NCI-H2171 (cell line): Measurements from ENCODE around the gene ERICH6B.
A peak's percentile ranks its signal among the peaks of the same experiment; 100 is the strongest.
"Not testable (repeated sequence)": the region's sequence is repeated elsewhere in the genome, so short reads cannot be mapped to it uniquely, and the experiment has no call there.

ENCODE experiments used
- DNase-seq: peaks from one replicate; lab custom pipeline; 2025; lab: John Stamatoyannopoulos, UW

The ERICH6B gene

DNA sequence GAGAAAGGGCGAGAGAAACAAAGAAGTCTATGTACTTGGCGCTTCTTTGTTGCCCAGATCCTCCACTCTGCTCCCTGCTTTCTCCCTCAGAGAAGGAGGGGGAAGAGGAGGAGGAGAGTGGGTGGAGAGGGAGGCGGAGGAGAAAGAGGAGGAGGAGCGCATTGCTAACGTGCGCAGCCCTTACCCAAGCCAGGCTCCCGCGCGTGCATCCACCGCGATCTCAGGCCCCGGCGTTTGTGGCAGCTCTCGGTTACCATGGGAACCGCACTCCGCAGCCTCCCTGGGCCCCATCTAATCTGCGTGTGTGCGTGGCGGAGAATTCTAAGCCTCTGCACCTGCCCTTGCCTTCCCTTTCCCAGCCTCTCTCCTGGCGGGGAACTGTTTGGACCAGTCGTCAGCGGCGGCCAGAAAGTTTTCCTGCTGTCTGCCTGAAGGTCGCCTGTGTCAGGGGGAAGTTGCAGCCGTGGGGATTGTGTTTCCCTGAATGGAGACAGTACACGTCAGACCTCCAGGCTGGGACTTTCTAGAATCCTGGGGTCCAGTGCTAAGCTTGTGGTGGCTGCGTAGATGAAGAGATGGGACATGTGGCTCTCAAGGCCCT, at the start of gene ERICH6B:
Gene ERICH6B, minus strand, starts transcription at position 239 of the 601 bp plus-strand sequence. CDS start 18,734 bp downstream, outside the sequence.
- DNase-seq: peak; percentile 10

DNA sequence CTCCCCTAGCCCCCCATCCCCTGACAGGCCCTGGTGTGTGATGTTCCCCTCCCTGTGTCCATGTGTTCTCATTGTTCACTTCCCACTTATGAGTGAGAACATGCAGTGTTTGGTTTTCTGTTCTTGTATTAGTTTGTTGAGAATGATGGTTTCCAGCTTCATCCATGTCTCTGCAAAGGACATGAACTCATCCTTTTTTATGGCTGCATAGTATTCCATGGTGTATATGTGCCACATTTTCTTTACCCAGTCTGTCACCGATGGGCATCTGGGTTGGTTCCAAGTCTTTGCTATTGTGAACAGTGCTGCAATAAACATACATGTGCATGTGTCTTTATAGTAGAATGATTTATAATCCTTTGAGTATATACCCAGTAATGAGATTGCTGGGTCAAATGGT, 47.4 kb upstream of the ERICH6B start:
- not testable (repeated sequence) for DNase-seq

DNA sequence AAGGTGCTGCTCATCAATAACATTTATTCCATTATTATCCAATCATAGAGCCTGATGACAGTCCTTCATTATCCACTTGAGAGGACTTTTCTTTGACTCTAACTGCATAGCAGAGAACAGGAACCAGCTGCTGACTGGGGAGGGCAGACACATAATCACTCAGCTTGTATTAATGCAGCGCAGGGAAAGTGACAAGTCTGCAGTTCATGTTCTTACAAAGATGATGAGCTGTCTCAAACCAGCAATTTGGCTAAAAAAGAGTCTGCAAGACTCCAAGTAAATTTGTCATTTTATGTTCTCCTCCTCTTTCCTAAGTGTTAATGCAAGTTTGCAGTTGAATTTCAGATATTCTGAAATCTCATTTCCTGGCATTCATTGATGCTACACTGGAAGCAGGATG, 46.6 kb upstream of the ERICH6B start:
- DNase-seq: no peak

DNA sequence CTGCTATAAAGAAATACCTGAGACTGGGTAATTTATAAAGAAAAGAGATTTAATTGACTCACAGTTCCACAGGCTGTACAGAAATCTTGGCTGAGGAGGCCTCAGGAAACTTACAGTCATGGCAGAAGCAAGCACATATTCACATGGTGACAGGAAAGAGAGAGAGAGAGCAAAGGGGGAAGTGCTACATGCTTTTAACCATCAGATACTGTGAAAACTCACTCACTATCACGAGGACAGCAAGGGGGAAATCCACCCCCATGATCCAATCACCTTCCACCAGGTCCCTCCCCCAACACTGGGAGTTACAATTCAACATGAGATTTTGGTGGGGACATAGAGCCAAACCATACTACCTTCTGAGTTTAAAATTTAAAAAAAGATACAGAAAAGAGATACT, 44.9 kb upstream of the ERICH6B start:
- DNase-seq: not testable (repeated sequence)

DNA sequence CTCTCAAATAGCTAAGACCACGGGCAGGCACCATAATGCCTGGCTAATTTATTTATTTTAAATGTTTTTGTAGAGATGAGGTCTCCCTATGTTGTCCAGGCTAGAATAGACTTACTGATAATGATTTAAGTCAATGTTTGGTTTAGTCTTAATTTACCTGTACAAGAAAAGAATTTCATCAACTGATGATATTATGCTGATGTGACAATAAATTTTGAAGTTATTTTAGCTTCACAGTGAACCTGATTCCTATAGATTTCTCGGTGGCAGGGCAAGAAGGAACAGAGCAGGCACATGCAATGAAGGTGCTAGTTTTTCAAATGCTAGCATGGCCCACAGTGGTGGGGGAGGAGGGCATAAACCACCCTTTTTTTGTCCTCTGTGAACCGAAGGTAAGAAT, 44.0 kb upstream of the ERICH6B start:
- no peak for DNase-seq

DNA sequence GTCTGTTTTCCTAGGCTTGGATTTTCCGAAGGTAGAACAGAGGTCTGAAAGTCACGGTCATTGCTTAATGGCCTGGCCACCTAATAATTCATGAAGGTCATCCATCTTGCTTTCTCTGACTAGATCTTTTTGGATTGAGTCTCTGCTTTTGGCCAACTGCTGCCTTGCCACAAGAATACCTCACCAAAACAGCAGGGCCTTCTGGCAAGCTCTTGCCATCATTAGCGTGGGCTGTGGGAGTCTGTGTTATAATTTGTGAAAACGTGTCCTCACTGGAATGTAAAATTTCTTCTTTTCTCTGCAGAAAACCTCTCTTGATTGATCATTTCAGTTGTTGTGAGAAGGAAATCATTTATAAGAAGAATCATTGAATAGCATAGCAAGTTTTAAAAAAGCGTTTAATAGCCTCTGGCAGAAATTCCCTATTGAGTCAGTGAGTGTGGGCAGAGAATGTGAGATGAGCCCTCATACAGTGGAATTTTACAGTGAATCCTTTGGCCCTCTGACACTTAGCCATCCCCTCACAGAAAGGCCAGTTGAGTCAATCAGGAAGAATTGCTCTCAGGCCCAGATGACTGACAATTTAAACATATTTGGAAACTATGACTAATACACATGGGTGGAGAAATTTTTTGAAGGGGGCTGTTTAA, 43.2 kb upstream of the ERICH6B start:
- DNase-seq: no peak

DNA sequence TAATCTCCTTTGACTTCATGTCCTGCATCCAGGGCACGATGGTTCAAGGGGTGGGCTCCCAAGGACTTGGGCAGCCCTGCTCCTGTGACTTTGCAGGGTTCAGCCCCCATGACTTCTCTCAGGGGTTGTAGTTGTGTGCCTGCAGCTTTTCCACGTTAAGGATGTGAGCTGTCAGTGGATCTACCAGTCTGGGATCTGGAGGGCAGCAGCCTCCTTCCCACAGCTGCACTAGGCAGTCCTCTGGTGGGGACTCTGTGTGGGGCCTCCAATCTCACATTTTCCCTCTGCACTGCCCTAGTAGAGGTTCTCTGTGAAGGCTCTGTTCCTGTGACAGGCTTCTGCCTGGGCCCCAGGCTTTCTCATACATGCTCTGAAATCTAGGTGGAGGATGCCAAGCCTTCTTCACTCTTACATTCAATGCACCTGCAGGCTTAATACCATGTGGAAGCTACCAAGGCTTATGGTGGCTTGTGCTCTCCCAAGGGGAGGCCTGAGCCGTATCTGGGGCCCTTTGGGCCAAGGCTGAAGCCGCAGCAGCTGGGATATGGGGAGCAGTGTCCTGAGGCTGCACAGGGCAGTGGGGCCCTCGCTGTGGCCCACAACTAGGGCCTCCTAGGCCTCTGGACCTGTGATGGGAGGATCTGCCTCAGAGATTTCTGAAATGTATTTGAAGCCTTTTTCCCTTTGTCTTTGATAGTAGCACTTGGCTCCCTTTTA, 39.3 kb upstream of the ERICH6B start:
- no peak for DNase-seq

DNA sequence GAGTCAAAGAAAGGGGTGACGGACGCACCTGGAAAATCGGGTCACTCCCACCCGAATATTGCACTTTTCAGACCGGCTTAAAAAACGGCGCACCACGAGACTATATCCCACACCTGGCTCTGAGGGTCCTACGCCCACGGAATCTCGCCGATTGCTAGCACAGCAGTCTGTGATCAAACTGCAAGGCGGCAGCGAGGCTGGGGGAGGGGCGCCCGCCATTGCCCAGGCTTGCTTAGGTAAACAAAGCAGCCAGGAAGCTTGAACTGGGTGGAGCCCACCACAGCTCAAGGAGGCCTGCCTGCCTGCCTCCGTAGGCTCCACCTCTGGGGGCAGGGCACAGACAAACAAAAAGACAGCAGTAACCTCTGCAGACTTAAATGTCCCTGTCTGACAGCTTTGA, 29.7 kb upstream of the ERICH6B start:
- DNase-seq: not testable (repeated sequence)

DNA sequence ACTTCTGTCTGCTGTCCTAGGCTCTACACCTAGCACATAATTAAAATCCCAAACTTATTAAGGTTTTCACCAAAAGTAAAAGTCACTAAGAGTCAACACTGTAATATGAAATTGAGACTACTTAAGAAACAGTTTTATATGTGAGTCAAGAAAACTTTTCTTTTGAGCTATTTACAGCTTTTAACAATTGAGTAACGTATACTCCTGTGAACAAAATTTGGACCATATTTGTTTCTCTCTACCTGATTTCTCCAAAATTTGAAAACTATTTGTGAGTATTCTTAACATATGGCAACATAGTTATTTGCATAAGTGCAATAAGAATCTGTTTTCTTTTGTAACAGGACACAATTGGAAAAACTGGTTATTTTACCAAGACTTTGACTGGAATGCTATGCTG, 26.6 kb upstream of the ERICH6B start:
- not testable (repeated sequence) for DNase-seq

DNA sequence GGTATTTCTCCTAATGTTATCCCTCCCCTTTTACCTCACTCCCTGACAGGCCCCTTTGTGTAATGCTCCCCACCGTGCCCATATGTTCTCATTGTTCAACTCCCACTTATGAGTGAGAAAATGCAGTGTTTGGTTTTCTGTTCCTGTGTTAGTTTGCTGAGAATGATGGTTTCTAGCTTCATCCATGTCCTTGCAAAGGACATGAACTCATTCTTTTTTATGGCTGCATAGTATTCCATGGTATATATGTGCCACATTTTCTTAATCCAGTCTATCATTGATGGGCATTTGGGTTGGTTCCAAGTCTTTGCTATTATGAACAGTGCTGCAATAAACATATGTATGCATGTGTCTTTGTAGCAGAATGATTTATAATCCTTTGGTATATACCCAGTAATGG, 19.8 kb upstream of the ERICH6B start:
- not testable (repeated sequence) for DNase-seq

DNA sequence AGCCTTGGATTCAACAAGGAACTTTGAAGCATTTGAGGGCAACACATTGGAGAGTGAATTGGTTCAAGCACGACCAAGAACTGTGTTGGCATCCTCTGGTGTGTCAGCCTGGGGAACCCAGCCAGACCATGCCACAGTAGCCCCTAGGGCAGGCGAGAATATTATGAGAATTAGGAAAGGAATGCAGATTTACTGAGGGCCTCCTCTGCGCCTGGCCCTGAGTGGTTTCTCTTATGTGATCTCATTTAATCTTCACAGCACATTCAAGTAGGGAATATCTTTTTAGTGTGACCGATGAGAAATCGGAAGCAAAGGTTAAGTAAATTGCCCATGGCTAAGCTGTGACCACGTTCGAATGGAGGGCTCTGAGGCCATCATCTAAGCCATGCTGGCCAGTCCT, 15.3 kb upstream of the ERICH6B start:
- no peak for DNase-seq

DNA sequence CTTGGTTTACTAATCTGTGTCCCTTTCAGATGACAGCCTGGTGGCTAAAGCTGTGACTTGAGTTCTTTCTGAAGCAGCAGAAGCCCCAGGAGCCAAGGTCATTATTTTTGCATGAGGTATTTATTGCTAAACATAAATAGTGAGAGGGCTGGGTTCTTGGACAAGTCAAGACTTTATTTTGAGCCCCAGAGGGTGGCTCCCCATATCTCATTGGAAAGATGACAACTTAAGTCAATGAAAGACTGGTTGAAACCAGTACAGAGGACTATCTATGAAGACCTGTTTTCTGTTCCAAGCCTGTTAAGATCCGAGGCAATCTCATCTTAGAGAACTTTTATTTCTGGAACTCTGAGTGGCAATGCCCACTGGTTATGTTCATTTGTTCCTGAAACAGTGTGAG, 14.4 kb upstream of the ERICH6B start:
- DNase-seq: no peak

DNA sequence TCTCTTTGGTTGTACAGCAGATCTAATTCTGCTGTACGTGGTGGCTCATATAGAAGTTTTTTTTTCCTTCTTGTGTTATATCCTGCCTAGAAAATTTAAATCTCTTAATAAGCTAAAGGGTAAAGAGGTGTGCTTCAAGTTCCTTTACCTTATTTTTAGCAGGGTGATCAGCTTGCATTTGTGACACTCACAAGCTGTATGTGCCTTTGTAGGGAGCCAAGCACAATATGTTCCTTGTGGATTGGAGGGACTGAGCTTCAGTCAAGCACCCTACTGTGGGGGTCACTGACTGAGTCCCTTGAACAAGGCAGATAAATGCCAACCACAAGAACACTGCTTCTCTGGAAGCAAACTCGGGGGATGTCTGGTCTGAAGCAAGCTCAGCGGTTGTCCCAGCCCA, 12.6 kb upstream of the ERICH6B start:
- DNase-seq: no peak

DNA sequence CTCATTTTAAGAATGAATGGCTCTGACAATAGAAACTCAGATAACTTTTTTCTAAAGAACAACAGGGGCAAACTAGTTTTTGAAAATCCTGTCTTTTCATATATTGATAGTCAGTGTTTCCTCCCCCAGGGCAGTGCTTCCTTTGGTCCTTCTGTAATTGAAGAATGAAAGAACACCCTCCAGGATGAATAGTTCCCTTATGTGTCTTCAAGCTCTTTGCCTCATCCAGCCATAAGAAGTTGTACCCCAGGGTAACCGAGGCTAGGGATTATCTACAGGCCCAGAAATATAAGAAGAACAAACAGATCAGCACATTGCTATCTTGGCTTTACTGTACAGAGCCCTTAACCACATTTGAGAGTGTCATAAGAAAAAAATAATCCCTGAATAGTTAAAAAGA, 12.1 kb upstream of the ERICH6B start:
- DNase-seq: no peak

DNA sequence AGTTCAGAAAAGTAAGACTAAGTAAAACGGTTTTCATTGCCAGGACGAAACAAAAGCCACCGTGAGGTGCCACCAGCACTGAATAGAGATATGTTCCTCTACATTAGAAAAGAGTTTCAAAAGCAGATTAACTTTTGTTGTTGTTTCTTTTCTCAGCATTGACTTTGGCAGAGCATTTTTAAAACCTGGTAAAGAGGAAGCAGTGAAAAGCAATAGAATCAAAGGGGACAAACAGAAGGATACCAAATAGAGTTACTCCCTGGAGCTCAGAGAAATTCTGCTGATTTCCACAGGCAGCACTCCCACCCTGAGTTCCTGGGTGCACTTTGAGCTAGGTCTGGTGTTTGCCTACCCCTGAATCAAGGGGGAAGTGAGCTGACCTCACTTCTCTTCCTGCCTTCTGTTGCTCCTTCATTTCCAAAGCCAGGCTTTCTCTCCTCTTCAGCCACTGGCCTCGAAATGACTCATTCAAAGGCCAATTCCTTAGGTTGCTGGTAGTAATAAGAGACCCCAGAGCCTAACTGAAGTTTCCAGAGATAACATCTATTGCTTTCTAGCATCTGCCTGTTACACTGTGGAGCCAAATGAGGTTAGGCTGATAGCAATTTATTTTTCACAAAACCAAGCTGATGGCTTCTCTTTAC, 11.3 kb upstream of the ERICH6B start:
- no peak for DNase-seq

DNA sequence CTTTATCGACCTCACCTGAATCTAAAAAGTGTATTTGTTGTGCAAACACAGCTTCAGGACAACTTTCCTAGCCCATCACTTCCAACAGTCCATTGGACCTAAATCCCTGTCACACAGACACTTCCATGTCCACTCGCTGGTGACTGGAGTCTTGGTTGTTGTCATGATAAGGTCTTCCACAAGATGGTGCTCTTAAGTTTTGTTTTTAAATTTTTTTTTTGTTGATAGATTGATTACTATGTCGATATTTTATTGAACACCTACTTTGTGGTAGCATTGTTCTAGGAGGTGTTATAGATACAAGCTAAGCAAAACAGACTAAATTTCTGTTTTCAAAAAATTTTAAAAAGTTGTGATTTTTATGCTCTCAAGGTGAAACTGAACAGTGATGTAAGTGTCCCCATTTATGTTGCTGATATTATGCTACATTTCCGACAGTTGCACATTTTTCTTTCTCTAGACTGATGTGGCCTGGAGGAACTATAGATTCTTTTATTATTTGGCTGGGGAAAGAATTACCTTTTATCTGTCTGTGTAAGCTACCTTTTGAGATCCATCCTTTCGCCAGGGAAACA, 8.1 kb upstream of the ERICH6B start:
- no peak for DNase-seq

DNA sequence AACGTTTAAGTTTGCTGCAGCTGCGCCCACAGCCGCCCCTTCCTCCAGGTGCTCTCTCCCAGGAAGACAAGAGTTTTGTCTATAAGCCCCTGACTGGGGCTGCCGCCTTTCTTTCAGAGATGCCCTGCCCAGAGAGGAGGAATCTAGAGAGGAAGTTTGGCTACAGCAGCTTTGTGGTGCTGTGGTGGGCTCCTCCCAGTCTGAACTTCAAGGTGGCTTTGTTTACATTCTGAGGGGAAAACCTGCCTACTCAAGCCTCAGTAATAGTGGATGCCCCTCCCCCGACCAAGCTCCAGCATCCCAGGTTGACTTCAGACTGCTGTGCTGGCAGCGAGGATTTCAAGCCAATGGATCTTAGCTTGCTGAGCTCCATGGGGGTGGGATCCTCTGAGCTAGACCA, 6.4 kb upstream of the ERICH6B start:
- DNase-seq: no peak

DNA sequence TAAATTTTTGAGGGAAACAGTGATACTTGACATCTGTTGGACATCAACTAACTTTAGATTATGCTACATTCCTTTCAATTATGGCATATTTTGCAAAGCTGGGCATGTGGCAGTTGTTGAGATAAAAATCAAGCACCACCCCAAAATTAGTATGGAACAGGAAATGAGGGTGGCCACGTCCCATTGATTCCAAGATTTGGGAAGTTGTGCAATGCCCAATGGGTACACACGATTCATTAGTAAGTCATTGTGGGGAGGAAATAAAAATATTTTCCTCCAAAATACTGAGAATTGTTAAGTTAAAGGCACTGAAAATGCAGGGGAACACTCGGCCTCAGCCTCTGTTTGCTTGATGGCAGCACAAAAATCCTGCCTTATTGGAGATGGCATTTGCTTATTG, 7.6 kb downstream of the ERICH6B start:
- DNase-seq: no peak

DNA sequence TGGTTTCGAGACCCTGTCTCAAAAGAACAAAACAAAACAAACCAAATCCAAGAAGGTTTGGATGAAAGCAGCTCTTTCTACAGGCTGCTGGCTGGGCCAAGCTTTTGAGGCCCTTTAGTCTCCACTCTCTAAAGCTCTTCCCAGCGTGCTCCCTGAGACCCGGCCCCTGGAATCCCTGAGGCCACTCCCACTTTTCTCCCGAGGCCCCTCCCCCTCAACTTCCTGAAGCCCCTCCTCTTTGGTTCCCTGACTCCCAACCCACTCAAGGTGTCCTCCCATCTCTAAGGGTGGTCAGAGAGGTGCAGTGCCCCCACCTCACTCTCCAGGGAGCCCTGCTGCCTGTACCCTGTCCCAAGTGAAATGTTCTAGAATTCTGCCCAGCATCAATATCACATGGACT, 10.6 kb downstream of the ERICH6B start:
- DNase-seq: no peak

DNA sequence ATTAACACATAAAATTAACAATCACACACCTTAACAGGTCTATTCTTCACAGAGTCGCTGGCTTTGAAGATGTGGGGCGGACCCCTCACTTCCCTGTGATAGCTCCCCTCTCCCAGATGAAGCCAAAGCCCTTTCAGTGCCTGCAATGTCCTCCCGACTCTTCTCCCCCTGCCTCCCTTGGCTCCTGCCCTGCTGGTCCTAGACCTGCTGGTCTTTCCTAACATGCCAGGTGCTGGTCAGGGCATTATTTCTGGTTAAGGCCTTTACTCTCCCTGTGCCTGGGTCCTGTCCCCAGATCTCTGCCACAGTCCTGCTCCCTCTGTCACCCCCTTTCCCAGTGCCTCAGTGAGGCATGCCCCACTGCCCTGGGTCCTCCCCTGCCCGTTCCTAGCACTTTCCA, 12.2 kb downstream of the ERICH6B start:
- DNase-seq: no peak

DNA sequence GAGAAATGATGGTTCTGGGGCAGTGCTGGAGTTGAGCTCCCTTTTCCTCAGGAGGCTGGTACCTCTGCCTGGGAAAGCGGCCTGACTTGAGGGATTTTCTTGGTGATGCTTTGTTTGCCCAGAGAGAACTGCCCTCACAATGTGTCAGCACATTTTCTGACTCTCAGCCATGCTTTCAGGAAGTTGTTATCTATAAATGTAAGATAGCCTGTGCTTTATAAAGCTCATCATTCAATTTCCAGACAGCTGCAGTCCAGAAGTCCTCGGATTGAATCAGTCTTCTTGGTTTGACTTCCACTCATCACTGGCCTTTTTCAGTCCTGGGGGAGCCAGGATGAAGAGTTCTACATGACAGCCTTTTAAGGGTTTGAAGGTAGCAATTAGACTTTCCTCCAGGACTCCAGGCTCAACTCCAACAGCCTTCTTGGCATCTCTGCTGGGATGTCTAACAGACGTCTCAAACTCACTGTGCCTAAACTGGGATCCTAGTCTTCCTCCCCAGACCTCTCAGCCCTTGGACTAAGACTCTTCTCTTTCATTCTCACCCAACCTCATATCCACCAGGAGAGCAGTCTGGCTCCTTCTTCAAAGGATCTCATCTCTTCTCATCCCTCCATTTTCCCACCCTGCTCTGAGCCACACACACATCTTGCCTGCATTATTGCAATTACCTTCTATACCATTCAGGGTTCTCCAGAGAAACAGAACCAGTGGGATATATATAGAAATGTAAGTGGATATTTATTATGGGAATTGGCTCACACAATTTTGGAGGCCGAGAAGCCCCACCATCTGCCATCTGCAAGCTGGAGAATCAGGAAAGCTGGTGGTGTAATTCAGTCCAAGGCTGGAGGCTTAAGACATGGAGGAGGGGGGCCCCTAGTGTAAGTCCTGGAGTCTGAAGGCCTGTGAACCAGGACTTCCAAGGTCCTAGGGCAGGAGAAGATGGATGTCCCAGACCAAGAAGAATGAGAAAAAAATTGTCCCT, 13.1 kb downstream of the ERICH6B start:
- no peak for DNase-seq
